Activated naive CD4-positive, alpha-beta T cell treated with anti-CD3 and anti-CD28 coated beads, Interleukin-2, amount 50 U/mL, for 24 hours (primary cell): ENCODE data around the gene TNRC6A.

ENCODE experiments used
- H3K27ac Mint-ChIP-seq: one replicate; pipeline ENCODE4 v1.8.0; 2021; ENCODE audit warnings: mild to moderate bottlenecking, mixed read lengths
- H3K27me3 Mint-ChIP-seq: one replicate; pipeline ENCODE4 v1.8.0; 2021; ENCODE audit warnings: mixed read lengths
- H3K36me3 Mint-ChIP-seq: one replicate; pipeline ENCODE4 v1.8.0; 2021; ENCODE audit warnings: mixed read lengths
- H3K4me1 Mint-ChIP-seq: one replicate; pipeline ENCODE4 v1.8.0; 2021; ENCODE audit warnings: mixed read lengths
- H3K4me3 Mint-ChIP-seq: one replicate; pipeline ENCODE4 v1.8.0; 2021; ENCODE audit warnings: mild to moderate bottlenecking, mixed read lengths
- H3K9me3 Mint-ChIP-seq: one replicate; pipeline ENCODE4 v1.8.0; 2021; ENCODE audit warnings: mixed read lengths

Gene TNRC6A

DNA sequence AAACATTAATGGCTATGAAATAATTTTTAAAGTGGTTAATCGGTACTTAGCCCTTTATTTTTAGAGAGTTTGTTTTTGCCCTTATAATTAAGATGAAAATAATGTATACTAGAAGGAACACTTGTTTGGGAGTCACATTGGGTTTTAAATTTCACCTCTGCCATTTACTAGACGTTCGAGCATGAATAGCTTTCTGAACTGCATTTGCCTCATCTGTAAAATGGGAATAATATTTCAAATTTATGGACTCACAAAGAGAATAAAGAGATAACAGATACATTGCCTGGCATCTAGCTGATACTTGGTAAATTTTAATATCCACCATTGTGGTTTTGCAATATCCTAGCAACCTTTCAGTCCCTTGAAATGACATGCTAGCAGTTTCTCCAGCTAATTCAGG, 36.6 kb downstream of the TNRC6A start:
- no peak overlapping the region for H3K27ac Mint-ChIP-seq
- H3K4me1 Mint-ChIP-seq = peaks cover 57% of the 10 kb centered on the region
- no peak overlapping the region for H3K4me3 Mint-ChIP-seq
- peaks cover 11% of the 10 kb centered on the region for H3K36me3 Mint-ChIP-seq
- no peaks in the 10 kb centered on the region for H3K9me3 Mint-ChIP-seq
- no peaks in the 10 kb centered on the region for H3K27me3 Mint-ChIP-seq

DNA sequence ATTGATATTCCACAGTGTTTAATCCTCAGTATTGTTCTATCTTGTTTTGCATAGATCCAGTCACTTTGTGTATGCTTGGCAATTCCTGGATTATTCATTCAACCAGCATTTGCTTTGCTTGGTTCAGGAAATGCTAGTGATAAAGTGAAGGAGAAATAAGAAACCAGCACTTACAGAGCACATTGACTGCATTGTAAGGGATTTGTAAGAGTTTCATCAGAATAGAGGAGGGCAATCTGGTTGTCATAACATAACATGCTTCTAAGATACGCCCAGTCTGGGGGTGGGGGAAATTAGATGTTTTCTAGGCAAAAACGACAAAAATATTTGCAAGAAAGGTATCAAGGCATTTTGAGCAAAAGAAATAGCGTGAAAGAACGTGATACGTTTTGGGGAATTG, 40.4 kb downstream of the TNRC6A start:
- Mint-ChIP-seq H3K36me3 (peaks cover 17% of the 10 kb centered on the region), H3K4me3 (no peak overlapping the region), H3K9me3 (no peaks in the 10 kb centered on the region), H3K27ac (peak overlapping the region; percentile 72), H3K27me3 (no peaks in the 10 kb centered on the region), H3K4me1 (peaks cover 74% of the 10 kb centered on the region)

DNA sequence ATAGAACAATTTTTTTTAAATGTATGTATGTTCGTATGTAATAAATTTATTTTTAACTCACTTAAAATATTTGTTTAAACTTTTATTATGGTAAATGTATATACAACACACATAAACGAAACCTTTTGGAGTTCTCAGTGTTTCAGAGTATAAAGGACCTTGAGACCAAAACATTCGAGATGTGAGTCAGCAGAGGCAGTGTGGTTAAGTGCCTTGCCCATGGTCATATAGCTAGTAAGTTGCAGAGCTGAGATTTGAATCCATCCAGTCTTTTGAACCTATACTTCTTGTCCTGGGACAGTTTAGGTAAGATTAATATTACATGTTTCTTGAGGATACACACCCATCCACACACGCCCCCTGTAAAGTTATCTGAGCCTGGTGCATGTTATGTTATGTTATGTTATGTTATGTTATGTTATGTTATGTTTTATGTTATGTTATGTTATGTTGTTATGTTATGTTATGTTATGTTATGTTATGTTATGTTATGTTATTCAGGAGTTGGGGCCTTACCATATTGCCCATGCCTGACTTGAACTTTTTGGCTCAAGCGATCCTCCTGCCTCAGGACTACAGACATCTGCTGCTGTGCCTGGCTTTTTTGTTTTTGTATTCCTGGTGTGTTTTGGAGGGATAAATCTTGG, 41.8 kb downstream of the TNRC6A start:
- Mint-ChIP-seq H3K9me3 (no peaks in the 10 kb centered on the region), H3K4me1 (peaks cover 71% of the 10 kb centered on the region), H3K27ac (peak overlapping the region; percentile 72), H3K4me3 (no peak overlapping the region), H3K36me3 (peaks cover 15% of the 10 kb centered on the region), H3K27me3 (no peaks in the 10 kb centered on the region)

DNA sequence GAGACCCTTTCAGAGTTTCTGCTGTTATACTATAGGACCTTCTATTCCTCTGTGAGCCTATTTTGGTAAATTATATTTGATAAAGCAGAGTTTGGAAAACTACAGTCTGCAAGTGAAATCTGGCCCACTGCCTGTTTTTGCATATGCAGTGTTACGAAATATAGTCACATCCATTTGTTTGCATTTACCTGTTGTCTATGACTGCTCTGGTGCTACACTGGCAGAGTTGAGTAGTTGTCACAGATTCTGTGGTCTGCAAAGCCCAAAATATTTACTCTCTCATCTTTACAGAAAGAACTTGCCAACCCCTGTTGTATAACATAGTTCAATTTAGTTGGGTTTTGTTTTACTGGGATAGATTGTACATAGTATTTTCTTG, 42.3 kb downstream of the TNRC6A start:
- peaks cover 74% of the 10 kb centered on the region for H3K4me1 Mint-ChIP-seq
- H3K36me3 Mint-ChIP-seq = peaks cover 18% of the 10 kb centered on the region
- no peak overlapping the region for H3K4me3 Mint-ChIP-seq
- H3K9me3 Mint-ChIP-seq = no peaks in the 10 kb centered on the region
- peak overlapping the region; percentile 72 for H3K27ac Mint-ChIP-seq
- H3K27me3 Mint-ChIP-seq = no peaks in the 10 kb centered on the region

DNA sequence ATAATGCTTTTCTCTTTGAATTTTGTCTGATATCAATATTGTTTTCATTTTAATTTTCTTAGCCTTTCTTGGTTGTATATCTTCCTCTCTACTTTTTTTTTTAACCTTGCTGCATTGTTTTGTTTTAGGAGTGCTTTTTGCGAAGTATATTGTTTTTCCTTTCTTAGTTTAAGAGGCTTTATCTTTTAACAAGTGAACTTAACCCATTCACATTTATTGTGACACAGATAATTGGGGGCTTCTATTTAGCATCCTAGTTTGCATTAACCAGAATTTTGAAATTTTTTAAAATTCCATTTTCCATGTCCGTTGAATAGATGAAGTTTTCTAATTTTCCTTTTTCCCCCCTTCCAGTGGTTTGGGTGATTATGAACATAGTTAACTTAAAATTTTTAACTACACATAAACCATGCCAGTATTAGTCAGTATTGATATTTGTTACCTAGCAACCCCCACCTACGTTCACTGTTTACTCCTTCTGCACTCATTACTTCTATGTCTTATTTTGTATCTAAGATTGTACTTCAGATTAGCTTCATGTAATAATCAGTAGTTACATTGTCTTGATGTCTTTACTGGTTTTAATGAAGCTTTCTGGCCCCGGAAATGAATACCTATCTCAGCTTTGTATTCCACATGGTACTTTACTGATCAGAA, 44.4 kb downstream of the TNRC6A start:
- Mint-ChIP-seq H3K9me3 (no peaks in the 10 kb centered on the region), H3K36me3 (peaks cover 18% of the 10 kb centered on the region), H3K4me1 (peaks cover 67% of the 10 kb centered on the region), H3K27me3 (no peaks in the 10 kb centered on the region), H3K27ac (peak overlapping the region; percentile 75), H3K4me3 (no peak overlapping the region)

DNA sequence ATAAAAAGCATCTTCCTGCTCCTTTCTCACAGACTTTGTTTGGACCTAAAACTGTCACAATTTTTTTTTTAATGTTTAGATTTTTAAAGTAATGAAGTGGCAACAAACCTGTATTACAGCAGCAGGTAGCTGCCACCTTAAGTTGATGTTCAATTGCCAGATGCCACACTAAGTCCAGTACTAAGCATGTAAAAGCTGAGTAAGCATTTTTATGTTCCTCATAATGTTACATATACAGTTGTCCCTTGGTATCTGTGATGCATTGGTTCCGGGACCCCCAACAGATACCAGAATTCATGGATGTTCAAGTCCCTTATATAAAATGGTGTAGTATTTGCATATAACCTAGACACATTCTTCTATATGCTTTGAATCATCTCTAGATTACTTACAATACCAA, 45.1 kb downstream of the TNRC6A start:
- Mint-ChIP-seq H3K27me3 (no peaks in the 10 kb centered on the region), H3K4me3 (no peak overlapping the region), H3K9me3 (no peaks in the 10 kb centered on the region), H3K4me1 (peaks cover 63% of the 10 kb centered on the region), H3K27ac (peak overlapping the region; percentile 64), H3K36me3 (peaks cover 20% of the 10 kb centered on the region)

DNA sequence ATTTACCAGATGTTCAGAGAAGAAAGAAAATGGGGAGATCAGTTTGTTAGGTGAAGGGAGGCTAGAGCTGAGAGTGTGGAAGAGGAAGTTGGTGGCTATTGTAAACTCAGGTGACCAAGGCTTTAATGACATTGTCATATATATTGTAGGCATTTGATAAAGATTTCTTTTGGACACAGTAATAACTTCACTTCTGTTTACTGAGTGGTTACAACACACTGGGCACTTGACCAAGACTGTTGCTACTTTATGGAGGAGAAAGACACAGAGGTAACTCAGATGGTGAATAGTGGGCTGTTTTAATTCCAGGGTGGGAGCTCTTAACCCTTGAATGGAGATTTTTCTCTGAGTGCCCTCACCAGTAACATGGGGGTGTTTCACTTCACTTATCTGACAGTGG, 46.0 kb downstream of the TNRC6A start:
- H3K9me3 Mint-ChIP-seq = no peaks in the 10 kb centered on the region
- peak overlapping the region; percentile 86 for H3K27ac Mint-ChIP-seq
- no peaks in the 10 kb centered on the region for H3K27me3 Mint-ChIP-seq
- no peak overlapping the region for H3K4me3 Mint-ChIP-seq
- peaks cover 54% of the 10 kb centered on the region for H3K4me1 Mint-ChIP-seq
- peaks cover 21% of the 10 kb centered on the region for H3K36me3 Mint-ChIP-seq

DNA sequence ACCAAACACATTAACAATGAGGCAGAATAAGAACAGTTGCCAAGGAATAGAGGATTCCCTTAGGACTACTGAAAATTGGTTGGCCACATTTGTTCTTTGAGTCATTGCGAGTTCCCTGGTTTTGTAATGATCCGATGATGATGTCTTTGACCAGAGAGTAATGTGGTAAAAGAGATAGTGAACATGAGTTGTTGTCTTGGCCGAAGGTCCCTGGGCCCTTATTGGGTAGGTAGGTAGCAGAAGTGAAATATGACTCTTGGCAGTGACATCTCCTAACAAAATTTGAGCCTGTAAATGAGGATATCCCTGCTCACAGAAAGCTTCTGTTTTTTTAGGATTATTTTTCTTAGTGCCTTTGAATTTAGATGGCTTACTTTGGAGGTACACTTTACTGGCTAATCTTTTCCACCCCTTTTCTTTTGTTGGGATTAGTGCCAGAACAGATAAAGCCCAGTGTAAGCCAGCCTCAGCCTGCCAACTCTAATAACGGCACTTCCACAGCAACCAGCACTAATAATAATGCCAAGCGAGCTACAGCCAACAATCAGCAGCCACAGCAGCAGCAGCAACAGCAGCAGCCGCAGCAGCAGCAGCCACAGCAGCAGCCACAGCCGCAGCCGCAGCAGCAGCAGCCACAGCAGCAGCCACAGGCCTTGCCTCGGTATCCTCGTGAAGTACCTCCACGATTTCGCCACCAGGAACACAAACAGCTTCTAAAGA, 47.2 kb downstream of the TNRC6A start:
- Mint-ChIP-seq H3K4me1 (peaks cover 44% of the 10 kb centered on the region), H3K4me3 (no peak overlapping the region), H3K9me3 (no peaks in the 10 kb centered on the region), H3K27ac (peak overlapping the region; percentile 90), H3K36me3 (peaks cover 25% of the 10 kb centered on the region), H3K27me3 (no peaks in the 10 kb centered on the region)

DNA sequence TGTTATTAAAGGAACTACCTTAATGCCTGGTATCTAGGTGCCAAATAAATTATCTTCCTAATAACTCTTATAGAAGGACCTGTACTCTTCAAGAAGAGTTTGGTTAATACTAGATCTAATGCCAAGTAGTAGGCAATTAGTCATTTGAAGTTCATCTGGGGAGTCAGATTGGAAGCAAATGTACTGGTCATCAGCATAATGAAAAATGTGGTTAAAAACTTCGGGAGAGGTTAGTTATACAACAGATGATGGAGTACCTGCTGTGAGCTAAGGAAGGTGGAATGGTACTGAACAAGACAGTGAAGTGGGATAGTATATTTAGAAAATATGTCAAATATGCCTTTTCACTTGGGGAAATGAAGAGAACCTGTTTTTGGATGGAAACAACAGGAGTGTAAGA, 49.2 kb downstream of the TNRC6A start:
- H3K4me3 Mint-ChIP-seq = no peak overlapping the region
- no peaks in the 10 kb centered on the region for H3K27me3 Mint-ChIP-seq
- H3K4me1 Mint-ChIP-seq = peaks cover 32% of the 10 kb centered on the region
- no peaks in the 10 kb centered on the region for H3K9me3 Mint-ChIP-seq
- H3K27ac Mint-ChIP-seq = peak overlapping the region; percentile 1
- peaks cover 28% of the 10 kb centered on the region for H3K36me3 Mint-ChIP-seq

DNA sequence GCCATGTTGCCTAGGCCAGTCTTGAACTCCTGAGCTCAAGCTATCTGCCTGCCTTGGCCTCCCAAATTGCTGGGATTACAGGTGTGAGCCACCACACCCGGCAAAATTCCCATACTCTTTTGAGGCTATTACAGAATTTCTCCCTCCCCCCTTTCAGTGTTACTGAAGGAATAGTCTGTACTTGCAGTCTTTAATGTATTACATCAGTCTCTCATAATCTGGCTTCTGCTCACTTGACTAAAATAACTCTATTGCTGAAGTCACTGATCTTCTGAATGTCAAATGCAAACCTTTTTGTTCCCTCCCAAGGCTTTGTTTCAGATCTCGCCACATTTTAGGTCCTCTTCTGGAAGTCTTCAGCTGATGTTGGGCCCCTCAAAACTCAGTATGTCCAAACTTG, 51.8 kb downstream of the TNRC6A start:
- H3K27ac Mint-ChIP-seq = no peak overlapping the region
- H3K36me3 Mint-ChIP-seq = peaks cover 29% of the 10 kb centered on the region
- no peak overlapping the region for H3K4me3 Mint-ChIP-seq
- H3K4me1 Mint-ChIP-seq = peaks cover 19% of the 10 kb centered on the region
- H3K27me3 Mint-ChIP-seq = no peaks in the 10 kb centered on the region
- no peaks in the 10 kb centered on the region for H3K9me3 Mint-ChIP-seq

DNA sequence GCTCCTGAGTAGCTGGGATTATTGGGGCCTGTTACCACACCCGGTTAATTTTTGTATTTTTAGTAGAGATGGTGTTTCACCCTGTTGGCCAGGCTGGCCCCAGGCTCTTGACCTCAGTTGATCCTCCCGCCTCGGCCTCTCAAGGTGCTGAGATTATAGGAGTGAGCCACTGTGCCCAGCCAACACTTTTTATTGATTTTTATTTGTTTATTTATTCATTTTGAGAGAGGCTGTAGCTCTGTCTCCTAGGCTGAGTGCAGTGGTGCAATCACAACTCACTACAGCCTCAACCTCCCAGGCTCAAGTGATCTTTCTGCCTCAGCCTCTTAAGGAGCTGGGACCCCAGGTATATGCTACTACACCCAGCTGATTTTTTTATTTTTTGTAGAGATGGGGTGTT, 54.7 kb downstream of the TNRC6A start:
- Mint-ChIP-seq H3K36me3 (peaks cover 22% of the 10 kb centered on the region), H3K27me3 (no peaks in the 10 kb centered on the region), H3K4me1 (peaks cover 13% of the 10 kb centered on the region), H3K9me3 (no peaks in the 10 kb centered on the region), H3K27ac (no peak overlapping the region), H3K4me3 (no peak overlapping the region)

DNA sequence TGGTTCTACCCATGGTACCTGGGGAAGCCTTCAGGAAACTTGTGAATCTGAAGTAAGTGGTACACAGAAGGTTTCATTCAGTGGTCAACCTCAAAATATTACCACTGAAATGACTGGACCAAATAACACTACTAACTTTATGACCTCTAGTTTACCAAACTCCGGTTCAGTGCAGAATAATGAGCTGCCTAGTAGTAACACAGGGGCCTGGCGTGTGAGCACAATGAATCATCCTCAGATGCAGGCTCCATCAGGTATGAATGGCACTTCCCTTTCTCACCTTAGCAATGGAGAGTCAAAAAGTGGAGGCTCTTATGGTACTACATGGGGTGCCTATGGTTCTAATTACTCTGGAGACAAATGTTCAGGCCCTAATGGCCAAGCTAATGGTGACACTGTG, 60.4 kb downstream of the TNRC6A start:
- Mint-ChIP-seq H3K9me3 (no peaks in the 10 kb centered on the region), H3K4me3 (no peak overlapping the region), H3K4me1 (peaks cover 11% of the 10 kb centered on the region), H3K36me3 (peaks cover 25% of the 10 kb centered on the region), H3K27ac (no peak overlapping the region), H3K27me3 (no peaks in the 10 kb centered on the region)

DNA sequence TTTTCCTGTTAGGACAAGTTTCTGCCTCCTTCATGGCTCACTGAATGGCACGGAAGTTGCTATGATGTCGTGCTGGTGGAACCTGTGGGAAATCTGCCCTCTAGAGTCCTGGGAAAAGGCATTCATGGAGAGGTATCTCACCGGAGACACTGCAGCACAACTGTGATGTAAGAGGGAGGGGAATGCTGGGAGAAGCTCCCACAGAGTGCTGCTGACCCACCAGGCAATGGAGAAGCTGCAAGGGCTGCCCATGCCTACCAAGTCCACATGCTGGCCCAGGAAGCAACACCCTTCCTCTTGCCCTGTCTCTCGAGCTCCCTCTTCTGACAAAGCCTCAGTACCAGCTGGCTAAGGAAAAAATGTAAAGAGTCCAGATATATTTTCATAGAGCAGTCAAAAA, 71.1 kb downstream of the TNRC6A start:
- H3K27ac Mint-ChIP-seq = no peak overlapping the region
- no peaks in the 10 kb centered on the region for H3K4me1 Mint-ChIP-seq
- H3K9me3 Mint-ChIP-seq = no peaks in the 10 kb centered on the region
- H3K4me3 Mint-ChIP-seq = no peak overlapping the region
- H3K27me3 Mint-ChIP-seq = no peaks in the 10 kb centered on the region
- peaks cover 31% of the 10 kb centered on the region for H3K36me3 Mint-ChIP-seq

DNA sequence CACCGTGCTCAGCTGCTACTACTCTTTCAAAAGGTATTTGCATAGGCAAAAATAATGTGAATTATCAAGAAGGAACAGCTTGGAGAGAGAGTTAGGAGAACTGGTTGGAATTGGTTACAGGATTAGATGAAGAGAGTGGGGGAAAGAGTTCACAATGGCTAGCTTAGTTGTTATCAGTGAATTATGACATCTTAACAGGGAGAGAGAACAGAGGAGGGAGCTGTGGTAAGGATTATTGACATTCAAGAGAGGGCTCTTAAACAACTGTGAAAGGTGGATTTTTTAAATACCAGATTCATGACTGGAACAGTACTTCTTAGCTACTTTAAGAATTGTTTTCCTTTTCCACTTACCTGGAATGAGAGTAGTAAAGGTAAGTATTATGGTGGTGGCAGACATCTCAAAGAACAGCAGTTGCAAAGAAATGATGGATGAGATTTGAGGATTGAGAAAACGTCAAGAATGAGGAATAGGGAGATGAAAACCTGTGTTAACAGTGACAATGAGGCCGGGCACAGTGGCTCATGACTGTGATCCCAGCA, 72.4 kb downstream of the TNRC6A start:
- Mint-ChIP-seq H3K4me3 (no peak overlapping the region), H3K9me3 (no peaks in the 10 kb centered on the region), H3K27ac (peak overlapping the region; percentile 66), H3K4me1 (no peaks in the 10 kb centered on the region), H3K36me3 (peaks cover 27% of the 10 kb centered on the region), H3K27me3 (no peaks in the 10 kb centered on the region)

DNA sequence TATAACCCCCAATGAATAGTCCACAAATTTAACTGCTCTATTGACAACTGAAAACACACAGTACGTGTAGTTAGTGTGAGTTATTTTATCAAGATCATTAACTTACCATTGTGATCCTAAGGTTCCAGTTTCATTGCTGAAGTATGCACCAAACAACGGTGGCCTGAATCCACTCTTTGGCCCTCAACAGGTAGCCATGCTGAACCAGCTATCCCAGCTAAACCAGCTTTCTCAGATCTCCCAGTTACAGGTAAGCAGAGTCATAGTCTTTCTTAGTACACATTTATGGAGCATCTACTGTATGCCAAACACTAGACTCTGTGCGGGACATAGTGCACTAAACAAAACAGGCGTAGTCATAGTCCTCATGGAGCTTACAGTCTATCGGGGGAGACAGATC, 76.0 kb downstream of the TNRC6A start:
- Mint-ChIP-seq H3K4me1 (no peaks in the 10 kb centered on the region), H3K9me3 (no peaks in the 10 kb centered on the region), H3K4me3 (no peak overlapping the region), H3K27me3 (no peaks in the 10 kb centered on the region), H3K36me3 (peaks cover 17% of the 10 kb centered on the region), H3K27ac (no peak overlapping the region)

DNA sequence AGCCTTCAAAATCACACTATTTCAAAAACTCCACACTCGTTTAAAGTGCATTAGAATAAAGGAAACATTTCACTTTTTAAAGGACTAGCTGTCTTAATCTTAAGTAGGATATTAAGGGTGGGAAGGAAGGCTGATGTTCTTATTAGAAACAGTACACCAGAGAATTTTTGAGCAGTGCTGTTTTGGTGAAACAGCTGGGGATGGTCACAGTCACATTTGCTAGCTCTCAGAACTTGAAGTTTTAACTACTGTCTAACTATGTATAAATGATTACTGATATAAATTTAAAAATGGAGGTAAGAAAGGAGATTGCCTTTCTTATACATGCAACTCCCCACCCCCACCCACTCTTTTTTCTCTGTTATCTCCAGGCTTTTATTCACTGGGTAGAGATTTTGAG, 77.8 kb downstream of the TNRC6A start:
- Mint-ChIP-seq H3K27ac (no peak overlapping the region), H3K36me3 (peaks cover 8% of the 10 kb centered on the region), H3K27me3 (no peaks in the 10 kb centered on the region), H3K4me3 (no peak overlapping the region), H3K9me3 (no peaks in the 10 kb centered on the region), H3K4me1 (no peaks in the 10 kb centered on the region)
